ENCODE results near the gene GID8.

GID8 gene

GRCh38 chr20:62938105-62938888, at the start of gene GID8:
GID8 (plus strand) TSS chr20:62938147; CDS start chr20:62941503, 3,356 bp downstream.
- DNase-seq (ENCODE audit: low read depth in 2 of 2) = no peak

- no peak for DNase-seq (ENCODE audit: low read depth in 2 of 2)
Measured at GRCh38 chr20:62888406-62888805, 49.5 kb upstream of the GID8 start.

- DNase-seq (ENCODE audit: low read depth in 2 of 2) = no peak
Measured at GRCh38 chr20:62888910-62889309, 49.0 kb upstream of the GID8 start.

GRCh38 chr20:62889411-62889810, 48.5 kb upstream of the GID8 start:
- no peak for DNase-seq (ENCODE audit: low read depth in 2 of 2)

- no peak for DNase-seq (ENCODE audit: low read depth in 2 of 2)
Measured at GRCh38 chr20:62889871-62890270, 48.1 kb upstream of the GID8 start.

- no peak for DNase-seq (ENCODE audit: low read depth in 2 of 2)
Measured at GRCh38 chr20:62890444-62890843, 47.5 kb upstream of the GID8 start.

- no peak for DNase-seq (ENCODE audit: low read depth in 2 of 2)
Measured at GRCh38 chr20:62891111-62891510, 46.8 kb upstream of the GID8 start.

GRCh38 chr20:62892348-62893304, 45.3 kb upstream of the GID8 start:
- DNase-seq (ENCODE audit: low read depth in 2 of 2) = no peak

- no peak for DNase-seq (ENCODE audit: low read depth in 2 of 2)
Measured at GRCh38 chr20:62893700-62894099, 44.2 kb upstream of the GID8 start.

- no peak for DNase-seq (ENCODE audit: low read depth in 2 of 2)
Measured at GRCh38 chr20:62894261-62894660, 43.7 kb upstream of the GID8 start.

- no peak for DNase-seq (ENCODE audit: low read depth in 2 of 2)
Measured at GRCh38 chr20:62895539-62895938, 42.4 kb upstream of the GID8 start.

- DNase-seq (ENCODE audit: low read depth in 2 of 2) = no peak
Measured at GRCh38 chr20:62896526-62896925, 41.4 kb upstream of the GID8 start.

GRCh38 chr20:62897666-62898065, 40.3 kb upstream of the GID8 start:
- no peak for DNase-seq (ENCODE audit: low read depth in 2 of 2)

GRCh38 chr20:62898093-62898964, 39.6 kb upstream of the GID8 start:
- DNase-seq (ENCODE audit: low read depth in 2 of 2) = no peak

- no peak for DNase-seq (ENCODE audit: low read depth in 2 of 2)
Measured at GRCh38 chr20:62898970-62899632, 38.8 kb upstream of the GID8 start.

GRCh38 chr20:62899633-62900051, 38.3 kb upstream of the GID8 start:
- DNase-seq (ENCODE audit: low read depth in 2 of 2) = no peak

GRCh38 chr20:62900052-62900691, 37.8 kb upstream of the GID8 start:
- peak; percentile 45 to 54 for DNase-seq (ENCODE audit: low read depth in 2 of 2)

GRCh38 chr20:62900692-62901584, 37.0 kb upstream of the GID8 start:
- DNase-seq (ENCODE audit: low read depth in 2 of 2) = no peak

- no peak for DNase-seq (ENCODE audit: low read depth in 2 of 2)
Measured at GRCh38 chr20:62901891-62902290, 36.1 kb upstream of the GID8 start.
